GM23248 (cell line): ENCODE data around the gene CCHCR1.

ENCODE experiments used
- EZH2 ChIP-seq: fragments of 200-600 bp; sonication (generic); IDR thresholded peaks from 2 replicates; pipeline ENCODE4 v1.6.1; 2018; ENCODE audit warnings: antibody characterized with exemption, mild to moderate bottlenecking; ENCODE audit not compliant: insufficient read depth, poor library complexity, severe bottlenecking
- EZH2phosphoT487 ChIP-seq: fragments of 200-600 bp; sonication (generic); IDR thresholded peaks from 2 replicates; pipeline ENCODE4 v1.6.1; 2018; ENCODE audit warnings: antibody characterized with exemption, moderate library complexity, mild to moderate bottlenecking, low read depth; ENCODE audit not compliant: insufficient read depth

- TF ChIP-seq EZH2 (no peak), EZH2phosphoT487 (no peak)
These were observed 4.8 kb downstream of the CCHCR1 start for GRCh38 chr6:31152781-31153180.
